Measurements from ENCODE around the gene RFFL. TPM values are rescaled to one million over a fixed set of nuclear protein-coding genes. Genes with fewer than 3 reads are reported as not detected.

The RFFL gene
- total and polyA plus RNA-seq, 9 of the 15 experiments (the other 6 are each of a cell fraction or from before 2014, with no cell fraction given), result 3.4 to 18.1 (median 12.8) TPM

- TF ChIP-seq RAD51 (IDR thresholded peaks at IDR 0.05; ENCODE audit: borderline replicate concordance, low read depth), result no peak
These were observed 89.3 kb downstream of the RFFL start (continued) for GRCh38 chr17:34974179-34974578.

- BruUV-seq (replicated peaks), result no TSS peak
- ATAC-seq, result peak; percentile 96
- TF ChIP-seq BRD9 (IDR thresholded peaks at IDR 0.05; ENCODE audit: low read depth, partially characterized antibody) (peak; percentile 52), JUN (IDR thresholded peaks at IDR 0.05; ENCODE audit: borderline replicate concordance, low read depth, low read length) (no peak), JUN (CRISPR knock-in tag; IDR thresholded peaks at IDR 0.05; ENCODE audit: borderline replicate concordance) (no peak), TAF7 (tag; IDR thresholded peaks at IDR 0.05) (peak; percentile 91), RNF2 (IDR thresholded peaks at IDR 0.05) (0 out of 2 replicates have a peak, but pooled peaks have one; percentile 7), NFIC (IDR thresholded peaks at IDR 0.05) (peak; percentile 50), CHAMP1 (IDR thresholded peaks at IDR 0.05) (0 out of 2 replicates have a peak, but pooled peaks have one; percentile 38), NBN (IDR thresholded peaks at IDR 0.05; ENCODE audit: low read depth) (peak; percentile 92; the same call in 1 of the 2 replicates), POLR2A (conservative IDR thresholded peaks at IDR 0.05) (peak; percentile 97), SIN3A (IDR thresholded peaks at IDR 0.05; ENCODE audit: borderline replicate concordance in 2 of 2, control insufficient read depth in 1 of 2, low read depth in 2 of 2, low read length in 2 of 2) (peak in 1 of 2 experiments; percentile 37; a peak in 1 of 4 replicates), MYBL2 (IDR thresholded peaks at IDR 0.05; ENCODE audit: low read depth) (peak; percentile 52), MYBL2 (CRISPR knock-in tag; IDR thresholded peaks at IDR 0.05; ENCODE audit: borderline replicate concordance) (no peak)
- TF ChIP-seq, protein P1, sequence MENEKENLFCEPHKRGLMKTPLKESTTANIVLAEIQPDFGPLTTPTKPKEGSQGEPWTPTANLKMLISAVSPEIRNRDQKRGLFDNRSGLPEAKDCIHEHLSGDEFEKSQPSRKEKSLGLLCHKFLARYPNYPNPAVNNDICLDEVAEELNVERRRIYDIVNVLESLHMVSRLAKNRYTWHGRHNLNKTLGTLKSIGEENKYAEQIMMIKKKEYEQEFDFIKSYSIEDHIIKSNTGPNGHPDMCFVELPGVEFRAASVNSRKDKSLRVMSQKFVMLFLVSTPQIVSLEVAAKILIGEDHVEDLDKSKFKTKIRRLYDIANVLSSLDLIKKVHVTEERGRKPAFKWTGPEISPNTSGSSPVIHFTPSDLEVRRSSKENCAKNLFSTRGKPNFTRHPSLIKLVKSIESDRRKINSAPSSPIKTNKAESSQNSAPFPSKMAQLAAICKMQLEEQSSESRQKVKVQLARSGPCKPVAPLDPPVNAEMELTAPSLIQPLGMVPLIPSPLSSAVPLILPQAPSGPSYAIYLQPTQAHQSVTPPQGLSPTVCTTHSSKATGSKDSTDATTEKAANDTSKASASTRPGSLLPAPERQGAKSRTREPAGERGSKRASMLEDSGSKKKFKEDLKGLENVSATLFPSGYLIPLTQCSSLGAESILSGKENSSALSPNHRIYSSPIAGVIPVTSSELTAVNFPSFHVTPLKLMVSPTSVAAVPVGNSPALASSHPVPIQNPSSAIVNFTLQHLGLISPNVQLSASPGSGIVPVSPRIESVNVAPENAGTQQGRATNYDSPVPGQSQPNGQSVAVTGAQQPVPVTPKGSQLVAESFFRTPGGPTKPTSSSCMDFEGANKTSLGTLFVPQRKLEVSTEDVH (IDR thresholded peaks at IDR 0.05; ENCODE audit: low read depth, partially characterized antibody), result peak; percentile 73
These were observed 102.2 kb downstream of the RFFL start, which contains the start of the genes CCT6B and ZNF830 for GRCh38 chr17:34961093-34961911. CCT6B (minus strand) TSS chr17:34961460; CDS start chr17:34961393, 67 bp downstream. ZNF830 (plus strand) TSS chr17:34961540; CDS start chr17:34961567, 27 bp downstream.

More at GRCh38 chr17:34961093-34961911, 102.2 kb downstream of the RFFL start, which contains the start of the genes CCT6B and ZNF830:
- FAIRE-seq (peak; percentile 98), DNase-seq (ENCODE audit: extremely low read depth in 1 of 4, low spot score in 3 of 4) (peak; percentile 91 to 96 (median 93))
- ChIA-PET CTCF (ENCODE audit: low intra/inter-chr PET ratio) (no interaction called here), POLR2A (interaction anchor here (0.7 to 1.4 kb wide), 8 partner anchors 9 to 128 kb away, joined by 3 to 8 read pairs (median 3); no protein-coding TSS in a partner anchor)
- Histone ChIP-seq H3K9me1 (ENCODE audit: control insufficient read depth, insufficient read depth, low read length) (no peaks in the 10 kb centered on the region), H3K9me3 (replicated peaks; ENCODE audit: control insufficient read depth, insufficient read depth, low read depth, low read length) (no peaks in the 10 kb centered on the region), H3K4me1 (replicated peaks in 1 of 2; ENCODE audit: control insufficient read depth in 2 of 2, insufficient read depth in 2 of 2, low read length in 2 of 2) (no peaks in the 10 kb centered on the region), H3K27me3 (ENCODE audit: control insufficient read depth in 2 of 2, insufficient read depth in 2 of 2, low read length in 2 of 2) (no peaks in the 10 kb centered on the region), H4K20me1 (replicated peaks; ENCODE audit: control insufficient read depth, insufficient read depth, low read length) (no peaks in the 10 kb centered on the region), H3K4me2 (ENCODE audit: insufficient read depth, low read length) (peak within 1 kb of the TSS; percentile 98), H3K4me3 (peak within 1 kb of the TSS; percentile 79), H3K27ac (ENCODE audit: extremely low read depth, low read depth, low read length) (peak within 1 kb of the TSS; percentile 96), H3K9ac (ENCODE audit: insufficient read depth in 1 of 2, low read depth in 2 of 2, low read length in 2 of 2) (peak within 1 kb of the TSS; percentile 96 to 99), H3K79me2 (ENCODE audit: control insufficient read depth, insufficient read depth, low read length) (peaks cover 29% of the 10 kb centered on the region), H2AFZ (ENCODE audit: low read depth, low read length) (peak within 1 kb of the TSS; percentile 97), H3K36me3 (ENCODE audit: control insufficient read depth, insufficient read depth, low read length) (peaks cover 36% of the 10 kb centered on the region)
- intact Hi-C loops (cut with micrococcal nuclease) (loop anchor here (2.0 kb wide), 1 partner anchor 19 kb away; the partner anchor contains the start of gene LIG3), in situ Hi-C loops (cut with MboI) (no loop called here)
- WGBS (ENCODE audit: insufficient coverage, low coverage, missing lambda C conversion rate), result under 1% methylated on average over 61 of the region's 65 CpGs

Measured in K562 (cell line).